ENCODE data around the gene SMARCC2. TPM values are rescaled to one million over a fixed set of nuclear protein-coding genes. Genes with fewer than 3 reads are reported as not detected.
A peak's percentile ranks its signal among the peaks of the same experiment; 100 is the strongest.

Gene SMARCC2
- 55.5 and 70.8 TPM in 2 replicates for total RNA-seq
- polyA plus RNA-seq = 60.2 and 69.6 TPM in 2 replicates
- 49.2 and 50.4 TPM in 2 replicates for polyA plus RNA-seq (2012)
- polyA minus RNA-seq (ENCODE audit: low replicate concordance) = 64.1 and 69.7 TPM in 2 replicates

DNA sequence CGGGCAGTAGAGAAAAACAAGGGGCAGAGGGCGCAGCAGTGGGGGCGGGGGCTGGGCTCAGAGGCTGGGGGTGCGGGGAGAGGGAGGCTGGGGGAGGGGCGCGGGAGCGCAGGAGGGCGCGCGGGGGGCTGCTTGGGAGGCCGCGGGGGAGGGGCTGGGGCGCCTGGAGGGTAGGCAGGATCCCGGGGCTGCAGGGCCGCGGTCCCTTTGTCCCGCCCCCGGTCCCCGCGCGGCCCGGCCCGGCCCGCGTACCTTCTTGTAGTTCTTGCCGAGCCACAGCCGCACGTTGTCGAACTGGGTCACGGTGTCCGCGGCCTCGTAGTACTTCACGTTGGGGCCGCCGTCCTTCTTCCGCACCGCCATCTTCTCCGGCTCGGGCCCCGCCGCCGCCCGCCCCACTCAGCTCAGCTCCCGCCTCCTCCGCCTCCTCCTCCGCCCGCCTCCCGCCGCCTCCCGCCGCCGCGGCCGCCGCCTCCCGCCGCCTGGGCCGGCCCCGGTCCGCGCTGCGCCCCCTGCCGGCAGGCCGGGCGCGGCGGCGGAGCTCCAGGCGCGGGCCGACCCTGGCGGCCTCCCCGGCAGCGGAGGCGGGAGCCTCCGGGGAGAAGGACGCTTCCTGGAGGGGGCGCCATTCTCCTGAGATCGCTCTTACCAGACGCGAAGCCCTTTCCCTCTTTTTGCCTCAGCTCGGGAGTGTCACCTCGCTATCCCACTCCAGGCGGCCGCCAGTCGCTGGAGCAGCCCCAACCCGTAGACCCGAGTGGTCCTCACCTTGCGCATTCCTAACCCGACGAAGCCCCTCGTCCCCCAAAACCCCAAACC is at the start of gene SMARCC2:
Gene SMARCC2 (minus strand): TSS at position 385 of the 819 bp plus-strand sequence. CDS start 22 bp downstream, at position 363.
- no peak for TF ChIP-seq EZH2 (IDR thresholded peaks at IDR 0.05; ENCODE audit: low read length, missing control alignments)
- TF ChIP-seq, protein P1, sequence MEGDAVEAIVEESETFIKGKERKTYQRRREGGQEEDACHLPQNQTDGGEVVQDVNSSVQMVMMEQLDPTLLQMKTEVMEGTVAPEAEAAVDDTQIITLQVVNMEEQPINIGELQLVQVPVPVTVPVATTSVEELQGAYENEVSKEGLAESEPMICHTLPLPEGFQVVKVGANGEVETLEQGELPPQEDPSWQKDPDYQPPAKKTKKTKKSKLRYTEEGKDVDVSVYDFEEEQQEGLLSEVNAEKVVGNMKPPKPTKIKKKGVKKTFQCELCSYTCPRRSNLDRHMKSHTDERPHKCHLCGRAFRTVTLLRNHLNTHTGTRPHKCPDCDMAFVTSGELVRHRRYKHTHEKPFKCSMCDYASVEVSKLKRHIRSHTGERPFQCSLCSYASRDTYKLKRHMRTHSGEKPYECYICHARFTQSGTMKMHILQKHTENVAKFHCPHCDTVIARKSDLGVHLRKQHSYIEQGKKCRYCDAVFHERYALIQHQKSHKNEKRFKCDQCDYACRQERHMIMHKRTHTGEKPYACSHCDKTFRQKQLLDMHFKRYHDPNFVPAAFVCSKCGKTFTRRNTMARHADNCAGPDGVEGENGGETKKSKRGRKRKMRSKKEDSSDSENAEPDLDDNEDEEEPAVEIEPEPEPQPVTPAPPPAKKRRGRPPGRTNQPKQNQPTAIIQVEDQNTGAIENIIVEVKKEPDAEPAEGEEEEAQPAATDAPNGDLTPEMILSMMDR (conservative IDR thresholded peaks at IDR 0.05 in 1 of 2, IDR thresholded peaks at IDR 0.05 in 1 of 2; ENCODE audit: low read depth in 1 of 2, low read length in 2 of 2) = peak; percentile 50 to 53
- Histone ChIP-seq H3K4me3 (replicated peaks in 1 of 4; ENCODE audit: control extremely low read depth in 1 of 4, insufficient read depth in 1 of 4, low read depth in 3 of 4, low read length in 4 of 4) (peak within 1 kb of the TSS; percentile 69 to 91 (median 86)), H3K27me3 (ENCODE audit: control insufficient read depth, insufficient read depth, low read length) (no peaks in the 10 kb centered on the region), H2AFZ (ENCODE audit: low read length) (peak within 1 kb of the TSS; percentile 79), H3K36me3 (ENCODE audit: control insufficient read depth, insufficient read depth, low read length) (peaks cover 2% of the 10 kb centered on the region), H3K4me1 (ENCODE audit: control insufficient read depth, extremely low read depth, insufficient read depth, low read length) (peaks cover 5% of the 10 kb centered on the region), H3K79me2 (ENCODE audit: control insufficient read depth, insufficient read depth, low read length) (peaks cover 31% of the 10 kb centered on the region), H3K4me2 (ENCODE audit: extremely low read depth, insufficient read depth, low read length) (peak within 1 kb of the TSS; percentile 93), H3K27ac (ENCODE audit: insufficient read depth, low read length) (peak within 1 kb of the TSS; percentile 87), H3K9me3 (ENCODE audit: control insufficient read depth, insufficient read depth, low read depth, low read length) (no peaks in the 10 kb centered on the region), H3K9ac (ENCODE audit: insufficient read depth, low read length) (peak within 1 kb of the TSS; percentile 72), H4K20me1 (ENCODE audit: control insufficient read depth, extremely low read depth, insufficient read depth, low read length) (no peaks in the 10 kb centered on the region)
- peak; percentile 75 to 89 for DNase-seq (ENCODE audit: low read depth in 2 of 2)

DNA sequence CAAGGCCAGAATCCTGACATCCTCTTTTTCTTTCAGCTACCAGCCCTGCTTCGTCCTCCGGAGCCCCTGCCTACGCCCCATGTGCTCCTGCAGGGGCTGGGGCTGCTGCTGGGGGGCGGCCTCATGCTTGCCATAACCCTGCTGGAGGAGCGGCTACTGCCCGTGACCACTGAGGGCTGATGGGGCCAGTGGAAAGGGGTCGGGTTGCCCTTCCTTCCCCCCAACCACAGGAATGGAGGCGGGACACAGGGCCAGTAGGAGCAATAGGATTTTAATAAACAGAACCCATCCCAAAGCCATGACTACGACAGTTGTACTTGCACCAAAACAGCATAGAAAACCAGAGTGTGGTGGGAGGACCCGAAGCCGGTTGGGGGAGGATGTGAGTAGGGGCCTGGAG is 48.3 kb upstream of the SMARCC2 start:
- Histone ChIP-seq H3K9me3 (ENCODE audit: control insufficient read depth, insufficient read depth, low read depth, low read length) (no peaks in the 10 kb centered on the region), H3K4me3 (replicated peaks in 1 of 4; ENCODE audit: control extremely low read depth in 1 of 4, insufficient read depth in 1 of 4, low read depth in 3 of 4, low read length in 4 of 4) (no peak overlapping the region), H3K9ac (ENCODE audit: insufficient read depth, low read length) (no peak overlapping the region), H2AFZ (ENCODE audit: low read length) (no peak overlapping the region), H3K27ac (ENCODE audit: insufficient read depth, low read length) (no peak overlapping the region), H3K36me3 (ENCODE audit: control insufficient read depth, insufficient read depth, low read length) (peaks cover 20% of the 10 kb centered on the region), H3K27me3 (ENCODE audit: control insufficient read depth, insufficient read depth, low read length) (no peaks in the 10 kb centered on the region), H3K79me2 (ENCODE audit: control insufficient read depth, insufficient read depth, low read length) (no peaks in the 10 kb centered on the region), H3K4me2 (ENCODE audit: extremely low read depth, insufficient read depth, low read length) (no peak overlapping the region), H3K4me1 (ENCODE audit: control insufficient read depth, extremely low read depth, insufficient read depth, low read length) (no peaks in the 10 kb centered on the region), H4K20me1 (ENCODE audit: control insufficient read depth, extremely low read depth, insufficient read depth, low read length) (no peaks in the 10 kb centered on the region)
- peak in 1 of 2 donors; percentile 13 for DNase-seq (ENCODE audit: low read depth in 2 of 2)
- no peak for TF ChIP-seq EZH2 (IDR thresholded peaks at IDR 0.05; ENCODE audit: low read length, missing control alignments)

DNA sequence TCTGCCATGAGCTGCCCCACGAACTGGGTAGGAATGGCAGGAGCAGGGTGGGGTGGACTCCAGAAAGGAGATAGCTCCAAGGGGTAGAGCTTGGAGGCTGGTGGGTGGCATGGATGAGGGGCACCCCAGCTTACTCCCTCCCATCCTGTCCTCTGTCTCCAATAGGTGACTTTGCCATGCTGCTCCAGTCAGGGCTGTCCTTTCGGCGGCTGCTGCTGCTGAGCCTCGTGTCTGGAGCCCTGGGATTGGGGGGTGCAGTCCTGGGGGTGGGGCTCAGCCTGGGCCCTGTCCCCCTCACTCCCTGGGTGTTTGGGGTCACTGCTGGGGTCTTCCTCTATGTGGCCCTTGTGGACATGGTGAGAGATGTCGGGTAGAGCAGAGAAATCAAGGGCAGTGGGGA is 47.7 kb upstream of the SMARCC2 start:
- Histone ChIP-seq H3K27me3 (ENCODE audit: control insufficient read depth, insufficient read depth, low read length) (no peaks in the 10 kb centered on the region), H4K20me1 (ENCODE audit: control insufficient read depth, extremely low read depth, insufficient read depth, low read length) (no peaks in the 10 kb centered on the region), H3K79me2 (ENCODE audit: control insufficient read depth, insufficient read depth, low read length) (no peaks in the 10 kb centered on the region), H3K27ac (ENCODE audit: insufficient read depth, low read length) (no peak overlapping the region), H3K4me3 (replicated peaks in 1 of 4; ENCODE audit: control extremely low read depth in 1 of 4, insufficient read depth in 1 of 4, low read depth in 3 of 4, low read length in 4 of 4) (no peak overlapping the region), H2AFZ (ENCODE audit: low read length) (no peak overlapping the region), H3K9ac (ENCODE audit: insufficient read depth, low read length) (no peak overlapping the region), H3K4me1 (ENCODE audit: control insufficient read depth, extremely low read depth, insufficient read depth, low read length) (no peaks in the 10 kb centered on the region), H3K4me2 (ENCODE audit: extremely low read depth, insufficient read depth, low read length) (no peak overlapping the region), H3K9me3 (ENCODE audit: control insufficient read depth, insufficient read depth, low read depth, low read length) (no peaks in the 10 kb centered on the region), H3K36me3 (ENCODE audit: control insufficient read depth, insufficient read depth, low read length) (peaks cover 15% of the 10 kb centered on the region)
- no peak for DNase-seq (ENCODE audit: low read depth in 2 of 2)
- TF ChIP-seq, protein P1 (conservative IDR thresholded peaks at IDR 0.05 in 1 of 2, IDR thresholded peaks at IDR 0.05 in 1 of 2; ENCODE audit: low read depth in 1 of 2, low read length in 2 of 2) = no peak
- TF ChIP-seq EZH2 (IDR thresholded peaks at IDR 0.05; ENCODE audit: low read length, missing control alignments) = no peak

All from fibroblast of lung (primary cell).